MCF 10A (cell line): ENCODE results near the gene CD9. TPM values are rescaled to one million over a fixed set of nuclear protein-coding genes. Genes with fewer than 3 reads are reported as not detected.

ENCODE experiments used
- BruUV-seq: library from RNA; stranded (reverse); fragments of 400-500 nt; replicated peaks from 2 replicates; lab custom pipeline; 2021; lab: Mats Ljungman, UMichigan
- CTCF ChIA-PET: fragments of 300-600 bp; sonication (Branson Sonifier 250); formaldehyde crosslinking; extraction: SDS; loops from one replicate; lab custom pipeline; 2021; ENCODE audit warnings: antibody characterized with exemption, inconsistent platforms; lab: Yijun Ruan, JAX
- POLR2A ChIA-PET: fragments of 300-600, 350-650 bp; sonication (Branson Sonifier 250); formaldehyde crosslinking; extraction: SDS; loops from one replicate; lab custom pipeline; 2020; ENCODE audit warnings: antibody characterized with exemption, inconsistent platforms; lab: Yijun Ruan, JAX
- DNase-seq: peaks from one replicate; pipeline ENCODE4 v3.0.0-alpha.2; 2018; ENCODE audit not compliant: unreplicated experiment
- H3K27ac Mint-ChIP-seq: one replicate; pipeline ENCODE4 v1.8.0; 2022; ENCODE audit warnings: mild to moderate bottlenecking, low read depth, mixed read lengths; ENCODE audit not compliant: unreplicated experiment
- H3K27me3 Mint-ChIP-seq: one replicate; pipeline ENCODE4 v1.8.0; 2022; ENCODE audit warnings: mixed read lengths; ENCODE audit not compliant: insufficient read depth, unreplicated experiment
- H3K36me3 Mint-ChIP-seq: one replicate; pipeline ENCODE4 v1.8.0; 2022; ENCODE audit warnings: mild to moderate bottlenecking, moderate library complexity, mixed read lengths; ENCODE audit not compliant: insufficient read depth, unreplicated experiment
- H3K4me1 Mint-ChIP-seq: one replicate; pipeline ENCODE4 v1.8.0; 2022; ENCODE audit warnings: mixed read lengths; ENCODE audit not compliant: insufficient read depth, unreplicated experiment
- H3K4me3 Mint-ChIP-seq: one replicate; pipeline ENCODE4 v1.8.0; 2022; ENCODE audit warnings: mild to moderate bottlenecking, moderate library complexity, mixed read lengths; ENCODE audit not compliant: unreplicated experiment
- H3K9me3 Mint-ChIP-seq: one replicate; pipeline ENCODE4 v1.8.0; 2022; ENCODE audit warnings: mixed read lengths; ENCODE audit not compliant: unreplicated experiment
- intact Hi-C: fragments of 100-400 bp; cut with micrococcal nuclease; formaldehyde crosslinking; loops from 2 replicates; pipeline ENCODE4 v1.14.1; 2022
- total RNA-seq: library from RNA; stranded (reverse); gene quantifications from 2 replicates; pipeline ENCODE4 v1.2.3, GENCODE V29; 2022
- TF ChIP-seq, protein P1 (sequence below): fragments of 200-600 bp; IDR thresholded peaks from one replicate; pipeline ENCODE4 v1.8.0; 2022; ENCODE audit warnings: antibody characterized with exemption, mild to moderate bottlenecking; ENCODE audit not compliant: unreplicated experiment

The CD9 gene
- total RNA-seq, 1 experiment from 2014 or later = 31.1 TPM

DNA sequence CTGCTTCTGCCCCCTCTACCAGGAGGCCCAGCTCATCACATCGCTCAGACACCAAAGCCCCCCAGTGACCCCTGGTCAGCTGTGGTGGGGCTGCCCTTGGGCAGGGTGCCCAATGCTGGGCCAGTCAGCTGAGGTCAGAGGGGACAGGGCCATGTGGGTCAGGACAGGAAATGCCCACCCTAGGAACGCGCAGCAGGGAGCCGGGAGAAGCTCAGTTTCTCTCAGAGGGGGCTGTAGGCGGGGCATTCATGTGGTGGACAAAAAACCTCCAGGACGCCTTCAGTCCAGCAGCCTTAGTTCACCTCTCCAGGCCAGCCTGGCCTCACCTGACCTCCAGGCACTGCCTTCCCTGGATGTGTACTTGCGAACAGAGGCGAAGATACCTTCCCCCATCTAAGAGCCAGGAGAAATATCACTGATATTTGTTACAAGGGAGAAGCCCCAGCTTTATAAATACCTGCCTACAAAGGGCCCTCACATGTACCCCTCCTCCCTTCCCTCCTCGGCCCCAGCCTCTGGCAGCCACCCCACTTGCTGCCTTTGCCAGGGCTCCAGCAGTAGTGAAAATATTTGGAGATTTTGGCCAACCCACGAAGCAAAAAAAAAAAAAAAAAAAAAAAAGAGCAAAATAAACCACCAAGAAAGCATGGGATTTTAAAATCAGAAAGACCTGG lies 68.4 kb downstream of the CD9 start:
- CTCF ChIA-PET = interaction anchor here (0.8 to 0.9 kb wide), 3 partner anchors 42 to 102 kb away, joined by 3 to 5 read pairs (median 3); no protein-coding TSS in a partner anchor
- BruUV-seq = no TSS peak
- no peaks in the 10 kb centered on the region for H3K36me3 Mint-ChIP-seq
- no peaks in the 10 kb centered on the region for H3K9me3 Mint-ChIP-seq
- no peak for DNase-seq
- TF ChIP-seq, protein P1, sequence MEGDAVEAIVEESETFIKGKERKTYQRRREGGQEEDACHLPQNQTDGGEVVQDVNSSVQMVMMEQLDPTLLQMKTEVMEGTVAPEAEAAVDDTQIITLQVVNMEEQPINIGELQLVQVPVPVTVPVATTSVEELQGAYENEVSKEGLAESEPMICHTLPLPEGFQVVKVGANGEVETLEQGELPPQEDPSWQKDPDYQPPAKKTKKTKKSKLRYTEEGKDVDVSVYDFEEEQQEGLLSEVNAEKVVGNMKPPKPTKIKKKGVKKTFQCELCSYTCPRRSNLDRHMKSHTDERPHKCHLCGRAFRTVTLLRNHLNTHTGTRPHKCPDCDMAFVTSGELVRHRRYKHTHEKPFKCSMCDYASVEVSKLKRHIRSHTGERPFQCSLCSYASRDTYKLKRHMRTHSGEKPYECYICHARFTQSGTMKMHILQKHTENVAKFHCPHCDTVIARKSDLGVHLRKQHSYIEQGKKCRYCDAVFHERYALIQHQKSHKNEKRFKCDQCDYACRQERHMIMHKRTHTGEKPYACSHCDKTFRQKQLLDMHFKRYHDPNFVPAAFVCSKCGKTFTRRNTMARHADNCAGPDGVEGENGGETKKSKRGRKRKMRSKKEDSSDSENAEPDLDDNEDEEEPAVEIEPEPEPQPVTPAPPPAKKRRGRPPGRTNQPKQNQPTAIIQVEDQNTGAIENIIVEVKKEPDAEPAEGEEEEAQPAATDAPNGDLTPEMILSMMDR = no peak
- no peak overlapping the region for H3K4me3 Mint-ChIP-seq
- peaks cover 27% of the 10 kb centered on the region for H3K4me1 Mint-ChIP-seq
- H3K27me3 Mint-ChIP-seq = no peaks in the 10 kb centered on the region
- intact Hi-C loops = no loop called here
- POLR2A ChIA-PET = interaction anchor here (0.6 to 1.7 kb wide), 5 partner anchors 12 to 105 kb away, joined by 3 to 5 read pairs (median 3); no protein-coding TSS in a partner anchor
- no peak overlapping the region for H3K27ac Mint-ChIP-seq

DNA sequence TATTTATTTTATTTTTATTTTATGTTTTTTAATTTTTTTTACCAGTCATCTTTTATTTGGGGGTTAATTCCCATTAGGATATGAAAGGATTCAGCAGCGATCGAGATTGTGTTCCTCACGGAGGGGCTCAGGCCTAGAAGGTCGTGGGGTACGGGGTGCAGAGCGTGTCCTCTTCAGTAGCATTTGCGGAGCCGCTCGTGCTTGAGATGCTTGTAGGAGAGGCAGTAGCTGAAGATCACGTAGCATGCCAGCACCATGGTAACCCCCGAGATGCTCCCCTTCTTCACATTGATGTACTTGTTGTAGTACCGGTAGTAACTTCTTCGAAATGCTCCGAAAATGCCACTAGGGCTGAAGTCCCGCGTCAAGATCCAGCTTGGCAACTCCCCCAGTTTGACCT lies 69.8 kb downstream of the CD9 start:
- BruUV-seq = no TSS peak
- CTCF ChIA-PET = no interaction called here
- H3K27me3 Mint-ChIP-seq = no peaks in the 10 kb centered on the region
- no peak for DNase-seq
- H3K27ac Mint-ChIP-seq = no peak overlapping the region
- H3K4me3 Mint-ChIP-seq = no peak overlapping the region
- POLR2A ChIA-PET = interaction anchor here (1.1 to 11.1 kb wide), 2 partner anchors 48 to 104 kb away, joined by 3 to 480 read pairs; no protein-coding TSS in a partner anchor
- H3K36me3 Mint-ChIP-seq = no peaks in the 10 kb centered on the region
- TF ChIP-seq, protein P1 = no peak
- peaks cover 32% of the 10 kb centered on the region for H3K4me1 Mint-ChIP-seq
- no peaks in the 10 kb centered on the region for H3K9me3 Mint-ChIP-seq
- intact Hi-C loops = loop anchor here (5.0 kb wide), 1 partner anchor 43 kb away; no protein-coding TSS in a partner anchor

DNA sequence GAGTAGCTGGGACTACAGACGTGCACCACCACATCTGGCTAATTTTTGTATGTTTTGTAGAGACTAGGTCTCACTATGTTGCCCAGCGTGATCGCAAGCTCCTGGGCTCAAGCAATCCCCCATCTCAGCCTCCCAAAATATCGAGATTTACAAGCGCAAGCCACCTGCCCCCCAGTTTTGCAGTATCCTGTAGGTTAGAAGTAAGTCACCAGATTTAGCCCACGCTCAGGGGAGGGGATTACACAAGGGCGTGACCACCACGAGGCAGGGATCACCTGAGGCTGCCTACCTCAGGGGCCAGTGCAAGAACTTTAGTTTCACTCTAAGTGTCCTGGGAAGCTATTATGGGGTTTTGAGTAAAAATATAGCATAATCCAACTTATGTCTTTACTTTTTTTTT lies 71.1 kb downstream of the CD9 start:
- H3K27me3 Mint-ChIP-seq = no peaks in the 10 kb centered on the region
- ChIA-PET POLR2A (interaction anchor here (1.6 to 11.1 kb wide), 4 partner anchors 9 to 69 kb away, joined by 3 to 480 read pairs (median 63); partner anchors contain the start of gene CD9), CTCF (interaction anchor here (1.1 to 10.1 kb wide), 4 partner anchors 15 to 206 kb away, joined by 3 to 369 read pairs (median 148); partner anchors contain the start of gene CD9)
- no peak overlapping the region for H3K4me3 Mint-ChIP-seq
- TF ChIP-seq, protein P1 = no peak
- no peak overlapping the region for H3K27ac Mint-ChIP-seq
- H3K4me1 Mint-ChIP-seq = peaks cover 32% of the 10 kb centered on the region
- no peaks in the 10 kb centered on the region for H3K36me3 Mint-ChIP-seq
- no TSS peak for BruUV-seq
- DNase-seq = no peak
- H3K9me3 Mint-ChIP-seq = no peaks in the 10 kb centered on the region
- intact Hi-C loops = loop anchor here (5.0 kb wide), 1 partner anchor 44 kb away; no protein-coding TSS in a partner anchor
